DMS53 (cell line): ENCODE measurements around the gene FOXRED1.
A peak's percentile ranks its signal among the peaks of the same experiment; 100 is the strongest.
"Not testable (repeated sequence)": the region's sequence is repeated elsewhere in the genome, so short reads cannot be mapped to it uniquely, and the experiment has no call there.

Experiments
- DNase-seq: peaks from one replicate; lab custom pipeline; 2025; lab: John Stamatoyannopoulos, UW

Gene FOXRED1

GRCh38 chr11:126268708-126269579, at the start of gene FOXRED1, which contains the start of gene SRPRA:
TSS of gene FOXRED1 (plus strand) at chr11:126269154. CDS start at chr11:126269207, 53 bp downstream.
TSS of gene SRPRA (minus strand) at chr11:126268895. CDS start at chr11:126268804, 91 bp downstream.
- peak; percentile 100 for DNase-seq

- no peak for DNase-seq
Observed at GRCh38 chr11:126219547-126219946, 49.4 kb upstream of the FOXRED1 start.

- no peak for DNase-seq
Observed at GRCh38 chr11:126224647-126225294, 44.2 kb upstream of the FOXRED1 start.

GRCh38 chr11:126225295-126225665, 43.7 kb upstream of the FOXRED1 start:
- DNase-seq, result no peak

- no peak for DNase-seq
Observed at GRCh38 chr11:126226334-126227084, 42.4 kb upstream of the FOXRED1 start.

- DNase-seq, result no peak
Observed at GRCh38 chr11:126229858-126230540, 39.0 kb upstream of the FOXRED1 start.

- peak; percentile 21 for DNase-seq
Observed at GRCh38 chr11:126231725-126232459, 37.1 kb upstream of the FOXRED1 start.

GRCh38 chr11:126232683-126233082, 36.3 kb upstream of the FOXRED1 start:
- DNase-seq, result no peak

- DNase-seq, result no peak
Observed at GRCh38 chr11:126233391-126233790, 35.6 kb upstream of the FOXRED1 start.

- no peak for DNase-seq
Observed at GRCh38 chr11:126246636-126247035, 22.3 kb upstream of the FOXRED1 start.

- no peak for DNase-seq
Observed at GRCh38 chr11:126253265-126253664, 15.7 kb upstream of the FOXRED1 start.

- no peak for DNase-seq
Observed at GRCh38 chr11:126254819-126255218, 14.1 kb upstream of the FOXRED1 start.

GRCh38 chr11:126255507-126255906, 13.4 kb upstream of the FOXRED1 start:
- not testable (repeated sequence) for DNase-seq

GRCh38 chr11:126256216-126256615, 12.7 kb upstream of the FOXRED1 start:
- no peak for DNase-seq

GRCh38 chr11:126257144-126257543, 11.8 kb upstream of the FOXRED1 start:
- DNase-seq, result no peak

- DNase-seq, result no peak
Observed at GRCh38 chr11:126257764-126258163, 11.2 kb upstream of the FOXRED1 start.

- DNase-seq, result no peak
Observed at GRCh38 chr11:126262216-126262615, 6.7 kb upstream of the FOXRED1 start.

- DNase-seq, result no peak
Observed at GRCh38 chr11:126263489-126263888, 5.5 kb upstream of the FOXRED1 start.

- DNase-seq, result peak; percentile 27
Observed at GRCh38 chr11:126265811-126266210, 3.1 kb upstream of the FOXRED1 start.

- DNase-seq, result peak; percentile 35
Observed at GRCh38 chr11:126267650-126268049, 1.3 kb upstream of the FOXRED1 start.

GRCh38 chr11:126268361-126268707, 620 bp upstream of the FOXRED1 start:
- DNase-seq, result no peak
